K562 (cell line): ENCODE data around the gene CRAMP1. TPM values are rescaled to one million over a fixed set of nuclear protein-coding genes. Genes with fewer than 3 reads are reported as not detected.

ENCODE experiments used
- ATAC-seq: fragments of 200-7000 bp; cut with Tn5 transposase; 3 replicates; pipeline ENCODE4 v1.9.1; 2020; ENCODE audit warnings: moderate library complexity
- BruUV-seq: library from RNA; stranded (reverse); fragments of 400-500 nt; replicated peaks from 2 replicates; lab custom pipeline; 2021; lab: Mats Ljungman, UMichigan
- CTCF ChIA-PET: fragments of 300-600 bp; formaldehyde crosslinking; extraction: SDS; loops from one replicate; lab custom pipeline; 2021; ENCODE audit warnings: low intra/inter-chr PET ratio; lab: Yijun Ruan, JAX
- POLR2A ChIA-PET: fragments of 300-600, 350-650 bp; sonication (Branson Sonifier 250); formaldehyde crosslinking; extraction: SDS; loops from one replicate; lab custom pipeline; 2021; ENCODE audit warnings: antibody characterized with exemption, inconsistent platforms; lab: Yijun Ruan, JAX
- DNase-seq, 4 experiments: peaks; one replicate each; pipeline versions ENCODE4 v3.0.0 to v3.0.0-alpha.2; 2011 to 2018; ENCODE audit warnings: low spot score in 3 of 4, mixed read lengths in 3 of 4; ENCODE audit errors: extremely low read depth in 1 of 4
- FAIRE-seq: peaks from 2 replicates; lab custom pipeline; 2011; peaks lifted over from hg19 to GRCh38; lab: Jason Lieb, UNC
- H2AFZ ChIP-seq: 2 replicates; pipeline ENCODE4 v1.6.0; 2011; ENCODE audit warnings: low read depth, low read length, control low read depth, inconsistent platforms
- H3K27ac ChIP-seq: fragments of 200-600 bp; 3 replicates; pipeline ENCODE4 v1.8.0; 2011; ENCODE audit warnings: low read depth, mild to moderate bottlenecking, control low read depth, inconsistent platforms, low read length, moderate library complexity, mixed read lengths; ENCODE audit errors: extremely low read depth
- H3K27me3 ChIP-seq, 2 experiments: fragments of 300-600 bp in 1 of 2; 2 replicates in 1 of 2; 3 replicates in 1 of 2; pipeline versions ENCODE4 v1.6.0 to v1.8.0; 2011; ENCODE audit warnings: inconsistent platforms in 2 of 2, low read length in 2 of 2, mild to moderate bottlenecking in 1 of 2, mixed read lengths in 1 of 2, moderate library complexity in 1 of 2; ENCODE audit not compliant: control insufficient read depth in 2 of 2, insufficient read depth in 2 of 2
- H3K36me3 ChIP-seq: fragments of 300-600 bp; 3 replicates; pipeline ENCODE4 v1.8.0; 2011; ENCODE audit warnings: mild to moderate bottlenecking, low read length, inconsistent platforms; ENCODE audit not compliant: control insufficient read depth, insufficient read depth
- H3K4me1 ChIP-seq, 2 experiments: fragments of 200-600 bp in 1 of 2; replicated peaks in 1 of 2; 2 replicates in 1 of 2; 3 replicates in 1 of 2; pipeline versions ENCODE4 v1.5.1 to v1.8.0; 2011; ENCODE audit warnings: inconsistent platforms in 2 of 2, low read length in 2 of 2, mild to moderate bottlenecking in 1 of 2, mixed read lengths in 1 of 2, moderate library complexity in 1 of 2; ENCODE audit not compliant: control insufficient read depth in 2 of 2, insufficient read depth in 2 of 2
- H3K4me2 ChIP-seq: 2 replicates; pipeline ENCODE4 v1.6.1; 2011; ENCODE audit warnings: low read length, control low read depth, inconsistent platforms, mixed read lengths; ENCODE audit not compliant: insufficient read depth
- H3K4me3 ChIP-seq: fragments of 200-600 bp; sonication (generic), shearing (Covaris generic); 2 replicates; pipeline ENCODE4 v1.5.1; 2016; ENCODE audit warnings: control low read depth, inconsistent platforms
- H3K79me2 ChIP-seq: fragments of 200-600 bp; 3 replicates; pipeline ENCODE4 v1.8.0; 2011; ENCODE audit warnings: low read length, inconsistent platforms; ENCODE audit not compliant: control insufficient read depth, insufficient read depth
- H3K9ac ChIP-seq, 2 experiments: 2 replicates each; pipeline versions ENCODE4 v1.6.0 to v1.6.1; 2011; ENCODE audit warnings: low read depth in 2 of 2, low read length in 2 of 2, control low read depth in 1 of 2, inconsistent platforms in 1 of 2, mild to moderate bottlenecking in 1 of 2, mixed read lengths in 1 of 2; ENCODE audit not compliant: insufficient read depth in 1 of 2
- H3K9me1 ChIP-seq: one replicate; pipeline ENCODE4 v1.6.0; 2011; ENCODE audit warnings: inconsistent platforms, mild to moderate bottlenecking, low read length, moderate library complexity; ENCODE audit not compliant: control insufficient read depth, insufficient read depth
- H3K9me3 ChIP-seq: replicated peaks from 2 replicates; pipeline ENCODE4 v1.5.1; 2011; ENCODE audit warnings: low read depth, low read length, inconsistent platforms; ENCODE audit not compliant: control insufficient read depth, insufficient read depth
- H4K20me1 ChIP-seq: replicated peaks from 2 replicates; pipeline ENCODE4 v1.6.1; 2011; ENCODE audit warnings: low read length, inconsistent platforms, mixed read lengths; ENCODE audit not compliant: control insufficient read depth, insufficient read depth
- CXXC5 ChIP-seq: fragments of 250-450 bp; sonication (Bioruptor Pico); IDR thresholded peaks from 2 replicates; pipeline ENCODE4 v1.8.0; 2022; ENCODE audit warnings: inconsistent platforms, mild to moderate bottlenecking, moderate library complexity
- DACH1 ChIP-seq: fragments of 450-650 bp; IDR thresholded peaks from 2 replicates; pipeline ENCODE4 v1.6.1; 2018; ENCODE audit not compliant: partially characterized antibody
- DMBX1 ChIP-seq: fragments of 250-450 bp; sonication (Bioruptor Pico); IDR thresholded peaks from 2 replicates; pipeline ENCODE4 v1.8.0; 2022; ENCODE audit warnings: inconsistent platforms, mild to moderate bottlenecking, moderate library complexity, borderline replicate concordance
- EHMT2 ChIP-seq: fragments of 450-650 bp; IDR thresholded peaks from 2 replicates; pipeline ENCODE4 v1.6.1; 2018; ENCODE audit warnings: antibody characterized with exemption
- EP400 ChIP-seq: fragments of 450-650 bp; IDR thresholded peaks from 2 replicates; pipeline ENCODE4 v1.6.1; 2017; ENCODE audit warnings: antibody characterized with exemption, mild to moderate bottlenecking, moderate library complexity
- GABPB1 ChIP-seq: sonication (generic); formaldehyde crosslinking; IDR thresholded peaks from 2 replicates; pipeline ENCODE4 v1.8.0; 2022; ENCODE audit warnings: mild to moderate bottlenecking, missing genetic modification reagents
- MIER1 ChIP-seq: fragments of 450-650 bp; IDR thresholded peaks from 2 replicates; pipeline ENCODE4 v1.6.1; 2016; ENCODE audit warnings: antibody characterized with exemption, mild to moderate bottlenecking, low read depth
- NCOA4 ChIP-seq: fragments of 450-650 bp; IDR thresholded peaks from 2 replicates; pipeline ENCODE4 v1.6.1; 2018; ENCODE audit warnings: mild to moderate bottlenecking; ENCODE audit not compliant: partially characterized antibody
- SAFB ChIP-seq: fragments of 200-400 bp; formaldehyde crosslinking; IDR thresholded peaks from 2 replicates; pipeline ENCODE4 v1.6.1; 2017; ENCODE audit warnings: low read depth, low read length, borderline replicate concordance
- SIRT6 ChIP-seq: IDR thresholded peaks from one replicate; pipeline ENCODE4 v1.6.1; 2012; ENCODE audit warnings: low read depth, mild to moderate bottlenecking, control low read depth, inconsistent platforms, low read length, moderate library complexity
- TCFL5 ChIP-seq: fragments of 250-450 bp; sonication (Bioruptor Pico); conservative IDR thresholded peaks from 2 replicates; pipeline ENCODE4 v1.6.1; 2021; ENCODE audit warnings: mild to moderate bottlenecking, moderate library complexity, matching md5 sums
- ZNF3 ChIP-seq: fragments of 250-450 bp; sonication (Bioruptor Pico); IDR thresholded peaks from 2 replicates; pipeline ENCODE4 v1.5.0; 2021; ENCODE audit warnings: mild to moderate bottlenecking, moderate library complexity
- ZNF696 ChIP-seq: fragments of 250-450 bp; sonication (Bioruptor Pico); conservative IDR thresholded peaks from 2 replicates; pipeline ENCODE4 v1.4.0; 2020; ENCODE audit warnings: mild to moderate bottlenecking, moderate library complexity
- ZNF75A ChIP-seq: fragments of 450-650 bp; formaldehyde crosslinking; IDR thresholded peaks from 2 replicates; pipeline ENCODE4 v1.4.0; 2020; ENCODE audit warnings: mild to moderate bottlenecking
- WGBS: fragments of 100-300 bp; shearing (Covaris generic); methylation state at CpG from one replicate; pipeline ENCODE4 v1.1.6; 2016; ENCODE audit warnings: low coverage, mixed read lengths; ENCODE audit not compliant: insufficient coverage; ENCODE audit errors: missing lambda C conversion rate; 5-methylcytosine and 5-hydroxymethylcytosine counted together
- in situ Hi-C: fragments of 300-500 bp; cut with MboI; formaldehyde crosslinking; loops from 4 replicates; pipeline ENCODE4 v1.15.0; 2018; ENCODE audit warnings: inconsistent platforms, mixed read lengths
- intact Hi-C: fragments of 100-400 bp; cut with micrococcal nuclease; formaldehyde crosslinking; loops from 2 replicates; pipeline ENCODE4 v1.14.2; 2022
- polyA plus RNA-seq, 8 experiments: library from polyadenylated mRNA; depleted of rRNA in 4 of 8; stranded (reverse) in 5 of 8; unstranded in 3 of 8; fragments of >200 nt; fragmentation: Nextera tagmentation in 2 of 8; fragmentation: Illumina TruSeq in 1 of 8; extraction: Ambion mirVana in 2 of 8; extraction: Trizol in 1 of 8; gene quantifications; 2 replicates each; pipeline versions ENCODE4 v1.2.1 to v1.2.3, GENCODE V29; 2011 to 2014; ENCODE audit warnings: inconsistent platforms in 1 of 8, missing spikeins in 1 of 8
- total RNA-seq, 7 experiments: library from RNA; depleted of rRNA in 6 of 7; stranded (reverse); fragments of >200 nt in 6 of 7; fragmentation: Illumina TruSeq in 2 of 7; extraction: Trizol in 2 of 7; gene quantifications; 2 replicates each; pipeline versions ENCODE4 v1.2.1 to v1.2.3, GENCODE V29; 2011 to 2021; ENCODE audit warnings: low replicate concordance in 1 of 7
- TF ChIP-seq, protein P1 (sequence below), 2 experiments: fragments of 450-650 bp; IDR thresholded peaks; 2 replicates each; pipeline ENCODE4 v1.6.1; 2016
- TF ChIP-seq, protein P2 (sequence below), 2 experiments: fragments of 200-800 bp in 1 of 2; sonication (Bioruptor generic) in 1 of 2; sonication (generic) in 1 of 2; formaldehyde crosslinking in 1 of 2; IDR thresholded peaks in 1 of 2; conservative IDR thresholded peaks in 1 of 2; 2 replicates each; pipeline versions ENCODE4 v1.5.0 to v1.6.1; 2016 to 2020; ENCODE audit warnings: missing compliant biosample characterization in 1 of 2, missing genetic modification characterization in 1 of 2, missing genetic modification reagents in 1 of 2
- TF ChIP-seq, protein P3 (sequence below): fragments of 250-450 bp; sonication (Bioruptor Pico); IDR thresholded peaks from 2 replicates; pipeline ENCODE4 v1.5.0; 2020; ENCODE audit warnings: mild to moderate bottlenecking, borderline replicate concordance

Gene CRAMP1
- total and polyA plus RNA-seq, 9 of the 15 experiments (the other 6 are each of a cell fraction or from before 2014, with no cell fraction given), result 0.52 to 20.8 (median 7.5) TPM

DNA sequence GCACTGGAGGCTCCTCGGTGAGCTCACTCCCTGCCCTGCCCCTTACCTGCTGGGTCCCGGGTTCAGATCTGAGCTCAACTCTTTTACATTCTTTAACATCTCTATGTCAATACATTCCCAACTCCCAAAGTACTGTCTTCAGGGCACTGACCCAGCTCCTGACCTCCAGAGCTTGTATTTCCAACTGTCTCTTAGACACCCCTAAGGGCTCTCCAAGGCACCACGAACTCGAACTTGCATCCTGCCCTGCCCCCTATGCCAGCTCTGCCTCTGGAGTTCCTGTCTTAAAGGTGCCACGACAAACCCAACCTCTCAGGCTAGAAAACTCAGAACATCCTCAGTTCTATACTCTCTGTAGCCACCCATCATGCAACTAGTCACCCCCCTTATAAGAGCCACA, 38.9 kb upstream of the CRAMP1 start:
- FAIRE-seq, result no peak
- 24% methylated on average over 5 of the region's 5 CpGs for WGBS

More for the DNA sequence above, 38.9 kb upstream of the CRAMP1 start:
- Histone ChIP-seq H3K9ac (no peak overlapping the region), H3K36me3 (no peaks in the 10 kb centered on the region), H3K9me3 (no peaks in the 10 kb centered on the region), H3K27ac (no peak overlapping the region), H3K79me2 (no peaks in the 10 kb centered on the region), H3K4me2 (no peak overlapping the region), H4K20me1 (no peaks in the 10 kb centered on the region), H3K27me3 (0 out of 5 replicates have a peak, but pooled peaks cover 0 to under 1% of the 10 kb centered on the region in 2 experiments), H3K4me3 (no peak overlapping the region), H3K9me1 (no peaks in the 10 kb centered on the region), H3K4me1 (no peaks in the 10 kb centered on the region), H2AFZ (no peak overlapping the region)
- DNase-seq (no peak), ATAC-seq (no peak)
- ChIA-PET CTCF (no interaction called here), POLR2A (interaction anchor here (0.6 to 1.6 kb wide), 5 partner anchors 14 to 768 kb away, joined by 3 to 5 read pairs (median 3); partner anchors contain the start of gene MAPK8IP3)
- in situ Hi-C loops (no loop called here), intact Hi-C loops (no loop called here)
- BruUV-seq, result no TSS peak
- TF ChIP-seq, protein P1, sequence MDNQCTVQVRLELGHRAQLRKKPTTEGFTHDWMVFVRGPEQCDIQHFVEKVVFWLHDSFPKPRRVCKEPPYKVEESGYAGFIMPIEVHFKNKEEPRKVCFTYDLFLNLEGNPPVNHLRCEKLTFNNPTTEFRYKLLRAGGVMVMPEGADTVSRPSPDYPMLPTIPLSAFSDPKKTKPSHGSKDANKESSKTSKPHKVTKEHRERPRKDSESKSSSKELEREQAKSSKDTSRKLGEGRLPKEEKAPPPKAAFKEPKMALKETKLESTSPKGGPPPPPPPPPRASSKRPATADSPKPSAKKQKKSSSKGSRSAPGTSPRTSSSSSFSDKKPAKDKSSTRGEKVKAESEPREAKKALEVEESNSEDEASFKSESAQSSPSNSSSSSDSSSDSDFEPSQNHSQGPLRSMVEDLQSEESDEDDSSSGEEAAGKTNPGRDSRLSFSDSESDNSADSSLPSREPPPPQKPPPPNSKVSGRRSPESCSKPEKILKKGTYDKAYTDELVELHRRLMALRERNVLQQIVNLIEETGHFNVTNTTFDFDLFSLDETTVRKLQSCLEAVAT (IDR thresholded peaks at IDR 0.05), result no peak
- TF ChIP-seq ZNF3 (CRISPR knock-in tag) (no peak), CXXC5 (CRISPR knock-in tag) (no peak), DMBX1 (CRISPR knock-in tag) (no peak), DACH1 (no peak), TCFL5 (no peak), EP400 (no peak), MIER1 (no peak), SIRT6 (no peak), SAFB (no peak), ZNF696 (CRISPR knock-in tag) (no peak), NCOA4 (no peak), ZNF75A (CRISPR knock-in tag) (no peak), EHMT2 (no peak), GABPB1 (no peak)
- TF ChIP-seq, protein P2, sequence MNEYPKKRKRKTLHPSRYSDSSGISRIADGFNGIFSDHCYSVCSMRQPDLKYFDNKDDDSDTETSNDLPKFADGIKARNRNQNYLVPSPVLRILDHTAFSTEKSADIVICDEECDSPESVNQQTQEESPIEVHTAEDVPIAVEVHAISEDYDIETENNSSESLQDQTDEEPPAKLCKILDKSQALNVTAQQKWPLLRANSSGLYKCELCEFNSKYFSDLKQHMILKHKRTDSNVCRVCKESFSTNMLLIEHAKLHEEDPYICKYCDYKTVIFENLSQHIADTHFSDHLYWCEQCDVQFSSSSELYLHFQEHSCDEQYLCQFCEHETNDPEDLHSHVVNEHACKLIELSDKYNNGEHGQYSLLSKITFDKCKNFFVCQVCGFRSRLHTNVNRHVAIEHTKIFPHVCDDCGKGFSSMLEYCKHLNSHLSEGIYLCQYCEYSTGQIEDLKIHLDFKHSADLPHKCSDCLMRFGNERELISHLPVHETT (CRISPR knock-in tag; conservative IDR thresholded peaks at IDR 0.05 in 1 of 2, IDR thresholded peaks at IDR 0.05 in 1 of 2), result no peak
- TF ChIP-seq, protein P3, sequence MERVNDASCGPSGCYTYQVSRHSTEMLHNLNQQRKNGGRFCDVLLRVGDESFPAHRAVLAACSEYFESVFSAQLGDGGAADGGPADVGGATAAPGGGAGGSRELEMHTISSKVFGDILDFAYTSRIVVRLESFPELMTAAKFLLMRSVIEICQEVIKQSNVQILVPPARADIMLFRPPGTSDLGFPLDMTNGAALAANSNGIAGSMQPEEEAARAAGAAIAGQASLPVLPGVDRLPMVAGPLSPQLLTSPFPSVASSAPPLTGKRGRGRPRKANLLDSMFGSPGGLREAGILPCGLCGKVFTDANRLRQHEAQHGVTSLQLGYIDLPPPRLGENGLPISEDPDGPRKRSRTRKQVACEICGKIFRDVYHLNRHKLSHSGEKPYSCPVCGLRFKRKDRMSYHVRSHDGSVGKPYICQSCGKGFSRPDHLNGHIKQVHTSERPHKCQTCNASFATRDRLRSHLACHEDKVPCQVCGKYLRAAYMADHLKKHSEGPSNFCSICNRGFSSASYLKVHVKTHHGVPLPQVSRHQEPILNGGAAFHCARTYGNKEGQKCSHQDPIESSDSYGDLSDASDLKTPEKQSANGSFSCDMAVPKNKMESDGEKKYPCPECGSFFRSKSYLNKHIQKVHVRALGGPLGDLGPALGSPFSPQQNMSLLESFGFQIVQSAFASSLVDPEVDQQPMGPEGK (CRISPR knock-in tag), result no peak
